ENCODE data around the gene CAPNS2. TPM values are rescaled to one million over a fixed set of nuclear protein-coding genes. Genes with fewer than 3 reads are reported as not detected.

Gene CAPNS2
- total RNA-seq, 4 donors from 2014 or later, result 0.58 to 3.1 (median 1.4) TPM

- ATAC-seq, result no peak
- WGBS, 2 donors (ENCODE audit: low coverage in 1 of 2), result 35 to 50% methylated on average over 1 to 2 of the region's 2 CpGs
- H3K4me1 ChIP-seq, result peaks cover 0 to 18% (median 0%) of the 10 kb centered on the region in 3 donors
Observed at GRCh38 chr16:55576384-55576783, 9.9 kb downstream of the CAPNS2 start.

GRCh38 chr16:55577887-55578286 lies 11.4 kb downstream of the CAPNS2 start:
- Histone ChIP-seq H3K27me3 (no peaks in the 10 kb centered on the region), H3K36me3 (peaks cover 0 to 12% of the 10 kb centered on the region in 2 donors), H3K4me3 (no peak overlapping the region), H3K4me1 (peaks cover 0 to 18% (median 0%) of the 10 kb centered on the region in 3 donors), H3K27ac (no peak overlapping the region), H3K9me3 (no peaks in the 10 kb centered on the region)
- TF ChIP-seq POLR2A (IDR thresholded peaks at IDR 0.05), result no peak
- no peak for TF ChIP-seq EP300 (IDR thresholded peaks at IDR 0.05)
- TF ChIP-seq POLR2AphosphoS5 (IDR thresholded peaks at IDR 0.05), result no peak
- TF ChIP-seq CTCF (IDR thresholded peaks at IDR 0.05), result no peak
- WGBS, 2 donors (ENCODE audit: low coverage in 1 of 2), result 71 to 100% methylated on average over 2 to 3 of the region's 3 CpGs
- ATAC-seq, result no peak

More at GRCh38 chr16:55576384-55576783, 9.9 kb downstream of the CAPNS2 start:
- Histone ChIP-seq H3K4me3 (no peak overlapping the region), H3K36me3 (peaks cover 0 to 12% of the 10 kb centered on the region in 2 donors), H3K27ac (no peak overlapping the region), H3K27me3 (no peaks in the 10 kb centered on the region), H3K9me3 (no peaks in the 10 kb centered on the region)
- TF ChIP-seq POLR2A (IDR thresholded peaks at IDR 0.05) (no peak), CTCF (IDR thresholded peaks at IDR 0.05) (no peak), EP300 (IDR thresholded peaks at IDR 0.05) (no peak), POLR2AphosphoS5 (IDR thresholded peaks at IDR 0.05) (no peak)

- TF ChIP-seq EP300 (IDR thresholded peaks at IDR 0.05) (no peak), POLR2A (IDR thresholded peaks at IDR 0.05) (no peak), POLR2AphosphoS5 (IDR thresholded peaks at IDR 0.05) (no peak), CTCF (IDR thresholded peaks at IDR 0.05) (no peak)
- no peak overlapping the region for H3K27ac ChIP-seq
- H3K4me3 ChIP-seq, result no peak overlapping the region
- no peaks in the 10 kb centered on the region for H3K4me1 ChIP-seq
- no peaks in the 10 kb centered on the region for H3K27me3 ChIP-seq
- no peaks in the 10 kb centered on the region for H3K36me3 ChIP-seq
- no peak for ATAC-seq
- no peaks in the 10 kb centered on the region for H3K9me3 ChIP-seq
- 89 to 90% methylated on average over 1 to 2 of the region's 2 CpGs for WGBS, 2 donors (ENCODE audit: low coverage in 1 of 2)
Observed at GRCh38 chr16:55585631-55586030, 19.1 kb downstream of the CAPNS2 start.

- no peak for ATAC-seq
- Histone ChIP-seq H3K9me3 (no peaks in the 10 kb centered on the region), H3K4me1 (no peaks in the 10 kb centered on the region), H3K27ac (no peak overlapping the region), H3K4me3 (no peak overlapping the region), H3K36me3 (no peaks in the 10 kb centered on the region), H3K27me3 (no peaks in the 10 kb centered on the region)
- TF ChIP-seq POLR2A (IDR thresholded peaks at IDR 0.05) (no peak), EP300 (IDR thresholded peaks at IDR 0.05) (no peak), CTCF (IDR thresholded peaks at IDR 0.05) (no peak), POLR2AphosphoS5 (IDR thresholded peaks at IDR 0.05) (no peak)
- WGBS, 2 donors (ENCODE audit: low coverage in 1 of 2), result 88 to 95% methylated on average over 5 to 6 of the region's 6 CpGs
Observed at GRCh38 chr16:55588799-55589198, 22.3 kb downstream of the CAPNS2 start.

GRCh38 chr16:55592306-55592705 lies 25.8 kb downstream of the CAPNS2 start:
- ATAC-seq, result no peak
- no peaks in the 10 kb centered on the region for H3K9me3 ChIP-seq
- TF ChIP-seq EP300 (IDR thresholded peaks at IDR 0.05), result no peak
- no peak for TF ChIP-seq POLR2A (IDR thresholded peaks at IDR 0.05)
- no peak for TF ChIP-seq POLR2AphosphoS5 (IDR thresholded peaks at IDR 0.05)
- no peak for TF ChIP-seq CTCF (IDR thresholded peaks at IDR 0.05)

More at GRCh38 chr16:55592306-55592705, 25.8 kb downstream of the CAPNS2 start:
- Histone ChIP-seq H3K4me1 (no peaks in the 10 kb centered on the region), H3K27me3 (no peaks in the 10 kb centered on the region), H3K27ac (no peak overlapping the region), H3K4me3 (no peak overlapping the region), H3K36me3 (no peaks in the 10 kb centered on the region)

Measured in gastroesophageal sphincter (tissue), 4 donors.